Left lung (tissue), 10 donors: ENCODE measurements around the gene HTR3B. TPM values are rescaled to one million over a fixed set of nuclear protein-coding genes. Genes with fewer than 3 reads are reported as not detected.

ENCODE experiments used
- ATAC-seq: fragments of 200-7000 bp; cut with Tn5 transposase; one replicate; pipeline ENCODE4 v1.9.1; 2020; ENCODE audit warnings: moderate library complexity
- DNase-seq, 4 donors: peaks; one replicate each; pipeline ENCODE4 v3.0.0-alpha.2; 2013 to 2020
- H3K27ac ChIP-seq, 2 donors: fragments of 200-600 bp; sonication (generic) in 1 of 2; one replicate each; pipeline versions ENCODE4 v1.5.0 to v1.8.0; 2020 to 2021
- H3K27me3 ChIP-seq, 2 donors: fragments of 200-600 bp; sonication (generic) in 1 of 2; one replicate each; pipeline versions ENCODE4 v1.5.0 to v1.8.0; 2020 to 2021
- H3K36me3 ChIP-seq, 2 donors: fragments of 200-600 bp; sonication (generic) in 1 of 2; one replicate each; pipeline versions ENCODE4 v1.5.0 to v1.8.0; 2020 to 2021
- H3K4me1 ChIP-seq, 2 donors: fragments of 200-600 bp; one replicate each; pipeline ENCODE4 v1.8.0; 2021
- H3K4me3 ChIP-seq, 2 donors: fragments of 200-600 bp; sonication (generic) in 1 of 2; one replicate each; pipeline versions ENCODE4 v1.5.0 to v1.8.0; 2020 to 2021; ENCODE audit warnings: mild to moderate bottlenecking in 1 of 2
- H3K9me3 ChIP-seq, 2 donors: fragments of 200-600 bp; sonication (generic) in 1 of 2; one replicate each; pipeline versions ENCODE4 v1.5.0 to v1.8.0; 2020 to 2021
- CTCF ChIP-seq, 2 donors: fragments of 200-600 bp; sonication (generic) in 1 of 2; IDR thresholded peaks; one replicate each; pipeline versions ENCODE4 v1.5.0 to v1.8.0; 2021; ENCODE audit warnings: antibody characterized with exemption in 2 of 2
- intact Hi-C, 2 donors: fragments of 100-400 bp; cut with DNase I; formaldehyde crosslinking; loops; one replicate each; pipeline versions ENCODE4 v1.11.2 to v1.14.2; 2022
- polyA plus RNA-seq, 6 donors: library from polyadenylated mRNA; unstranded; fragments of 120-200 nt; gene quantifications; one replicate each; pipeline ENCODE4 v1.2.1, GENCODE V29; 2013; ENCODE audit not compliant: insufficient read length in 6 of 6
- total RNA-seq, 2 donors: library from RNA; stranded (reverse); fragmentation: NEBNext Ultra II Directional; extraction: Animal tissue kit (Norgen Biotek cat#: 25700); gene quantifications; one replicate each; pipeline ENCODE4 v1.2.1, GENCODE V29; 2021
- donor health status: DM: no; HTN: yes; CAD: no.
- donor health status: DM: no; HTN: no; CAD: no.

Gene HTR3B
- total and polyA plus RNA-seq, 8 donors: 0.10 to 0.21 (median 0.15) TPM; not detected in 2

DNA sequence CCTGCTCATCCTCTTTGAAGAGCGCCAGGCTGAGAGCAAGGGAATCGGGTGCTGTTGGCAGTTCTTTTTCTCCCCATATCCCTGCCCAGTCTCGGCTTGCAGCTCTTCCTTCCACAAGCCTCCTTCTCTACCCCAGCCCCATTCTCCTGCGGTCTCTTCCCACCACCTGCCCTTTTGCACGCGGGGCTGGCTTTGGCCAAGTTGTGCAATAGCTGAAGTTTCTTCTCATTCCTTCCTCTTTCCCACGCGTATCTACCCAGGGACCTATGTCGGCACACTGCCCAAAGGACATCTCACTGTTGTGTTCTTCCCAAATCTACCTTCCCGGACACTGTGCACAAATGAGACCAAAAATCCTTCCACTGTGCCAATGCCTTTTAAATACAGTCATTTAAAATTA lies 48.0 kb downstream of the HTR3B start:
- H3K4me1 ChIP-seq: peaks cover 0 to 15% of the 10 kb centered on the region in 2 donors
- ATAC-seq: peak; percentile 22
- H3K4me3 ChIP-seq: no peak overlapping the region
- H3K36me3 ChIP-seq: no peaks in the 10 kb centered on the region
- H3K27me3 ChIP-seq: peaks cover 0 to 20% of the 10 kb centered on the region in 2 donors
- no peaks in the 10 kb centered on the region for H3K9me3 ChIP-seq
- intact Hi-C loops: no loop called here
- TF ChIP-seq CTCF (IDR thresholded peaks at IDR 0.05): no peak
- DNase-seq: peak in 1 of 4 donors; percentile 46
- no peak overlapping the region for H3K27ac ChIP-seq

DNA sequence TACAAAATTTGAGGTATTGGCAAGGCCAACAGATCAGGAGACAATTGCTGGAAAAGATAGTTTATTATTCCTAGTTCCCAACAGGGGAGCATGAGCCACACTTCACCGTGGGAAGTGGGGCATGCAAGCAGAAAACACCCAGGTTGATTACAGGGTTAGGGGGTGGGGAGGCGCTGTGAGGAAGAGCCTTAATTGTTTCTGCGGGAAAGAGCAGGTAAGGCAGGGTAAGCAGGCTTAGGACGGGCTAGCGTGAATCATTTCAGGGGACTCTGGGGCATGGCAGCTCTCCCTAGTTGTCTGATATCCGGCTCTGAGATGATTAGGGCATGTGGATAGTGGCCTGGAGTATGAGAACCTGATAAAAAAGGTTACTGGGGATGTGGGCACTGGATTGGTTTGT lies 49.6 kb downstream of the HTR3B start:
- TF ChIP-seq CTCF (IDR thresholded peaks at IDR 0.05): no peak
- peaks cover 0 to 9% of the 10 kb centered on the region in 2 donors for H3K4me1 ChIP-seq
- intact Hi-C loops: no loop called here
- H3K9me3 ChIP-seq: no peaks in the 10 kb centered on the region
- H3K27ac ChIP-seq: no peak overlapping the region
- DNase-seq (no peak), ATAC-seq (no peak)
- no peaks in the 10 kb centered on the region for H3K36me3 ChIP-seq
- H3K4me3 ChIP-seq: no peak overlapping the region
- H3K27me3 ChIP-seq: peaks cover 0 to 20% of the 10 kb centered on the region in 2 donors

DNA sequence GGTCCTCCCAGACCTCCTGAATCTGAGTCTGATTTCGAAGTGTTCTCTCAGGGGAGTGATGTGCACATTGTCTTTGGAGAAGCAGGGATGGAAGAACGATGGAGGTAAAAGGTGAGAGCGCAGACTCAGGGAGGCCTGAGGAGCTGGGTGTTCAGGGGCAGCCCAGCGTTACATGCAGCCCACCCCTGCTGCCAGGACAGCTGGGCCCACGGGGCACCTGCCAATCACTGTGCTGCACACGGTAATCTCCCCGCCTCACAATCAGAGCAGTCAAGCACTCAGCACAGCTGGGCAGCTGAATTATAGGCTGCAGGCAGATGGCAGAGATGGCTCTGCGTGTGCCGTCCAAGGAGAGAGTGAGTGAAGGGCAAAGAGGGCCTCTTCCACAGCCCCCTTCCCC lies 52.4 kb downstream of the HTR3B start:
- ATAC-seq (no peak), DNase-seq (no peak)
- Histone ChIP-seq H3K27me3 (peaks cover 0 to 15% of the 10 kb centered on the region in 2 donors), H3K9me3 (no peaks in the 10 kb centered on the region), H3K36me3 (no peaks in the 10 kb centered on the region), H3K4me3 (no peak overlapping the region), H3K27ac (no peak overlapping the region), H3K4me1 (peaks cover 0 to 19% of the 10 kb centered on the region in 2 donors)
- intact Hi-C loops: no loop called here
- no peak for TF ChIP-seq CTCF (IDR thresholded peaks at IDR 0.05)

- intact Hi-C loops: no loop called here
- no peak overlapping the region for H3K27ac ChIP-seq
- H3K4me1 ChIP-seq: peaks cover 0 to 10% of the 10 kb centered on the region in 2 donors
- no peaks in the 10 kb centered on the region for H3K9me3 ChIP-seq
- H3K27me3 ChIP-seq: peaks cover 0 to 2% of the 10 kb centered on the region in 2 donors
- ATAC-seq: no peak
- H3K36me3 ChIP-seq: no peaks in the 10 kb centered on the region
- DNase-seq: no peak
- H3K4me3 ChIP-seq: no peak overlapping the region
- TF ChIP-seq CTCF (IDR thresholded peaks at IDR 0.05): no peak
Measured at GRCh38 chr11:113960702-113961330, 56.2 kb downstream of the HTR3B start.

GRCh38 chr11:113967361-113967760 lies 62.8 kb downstream of the HTR3B start:
- intact Hi-C loops: no loop called here
- no peak for ATAC-seq
- H3K4me3 ChIP-seq: no peak overlapping the region
- no peaks in the 10 kb centered on the region for H3K4me1 ChIP-seq
- DNase-seq: no peak
- H3K27me3 ChIP-seq: no peaks in the 10 kb centered on the region
- no peaks in the 10 kb centered on the region for H3K36me3 ChIP-seq
- H3K27ac ChIP-seq: no peak overlapping the region
- no peaks in the 10 kb centered on the region for H3K9me3 ChIP-seq
- TF ChIP-seq CTCF (IDR thresholded peaks at IDR 0.05): no peak
